H9 (cell line): ENCODE results near the gene MEGF9. TPM values are rescaled to one million over a fixed set of nuclear protein-coding genes. Genes with fewer than 3 reads are reported as not detected.

Experiments
- DNase-seq: peaks from one replicate; pipeline ENCODE4 v3.0.0-alpha.2; 2017
- H2AFZ ChIP-seq: one replicate; pipeline ENCODE4 v1.6.1; 2013; ENCODE audit warnings: mild to moderate bottlenecking, low read length, control low read depth, moderate library complexity
- H2AK5ac ChIP-seq: 2 replicates; pipeline ENCODE4 v1.6.1; 2013; ENCODE audit warnings: low read length, control low read depth, mixed read lengths; ENCODE audit not compliant: insufficient read length
- H2BK120ac ChIP-seq: one replicate; pipeline ENCODE4 v1.6.1; 2013; ENCODE audit warnings: low read depth, mild to moderate bottlenecking, low read length, control low read depth, inconsistent platforms; ENCODE audit not compliant: poor library complexity, severe bottlenecking
- H2BK12ac ChIP-seq: 2 replicates; pipeline ENCODE4 v1.6.1; 2013; ENCODE audit warnings: low read length, control low read depth, mixed read lengths, low read depth; ENCODE audit not compliant: insufficient read length
- H2BK15ac ChIP-seq: 2 replicates; pipeline ENCODE4 v1.6.1; 2013; ENCODE audit warnings: low read depth, low read length, control low read depth
- H2BK20ac ChIP-seq: one replicate; pipeline ENCODE4 v1.6.1; 2013; ENCODE audit warnings: low read depth, mild to moderate bottlenecking, low read length, control low read depth, inconsistent platforms; ENCODE audit not compliant: poor library complexity, severe bottlenecking
- H2BK5ac ChIP-seq: 2 replicates; pipeline ENCODE4 v1.6.1; 2013; ENCODE audit warnings: low read length, control low read depth, mixed read lengths; ENCODE audit not compliant: insufficient read length
- H3K14ac ChIP-seq: 2 replicates; pipeline ENCODE4 v1.6.1; 2013; ENCODE audit warnings: low read length, control low read depth; ENCODE audit not compliant: insufficient read depth
- H3K18ac ChIP-seq: 2 replicates; pipeline ENCODE4 v1.6.1; 2013; ENCODE audit warnings: low read depth, mild to moderate bottlenecking, mixed read lengths, low read length, control low read depth; ENCODE audit not compliant: insufficient read length
- H3K23ac ChIP-seq: 2 replicates; pipeline ENCODE4 v1.6.1; 2013; ENCODE audit warnings: low read length, control low read depth, mixed read lengths, low read depth; ENCODE audit not compliant: insufficient read length
- H3K23me2 ChIP-seq: 2 replicates; pipeline ENCODE4 v1.6.1; 2013; ENCODE audit warnings: low read depth, mild to moderate bottlenecking, mixed read lengths, low read length, control low read depth; ENCODE audit not compliant: insufficient read length, poor library complexity, severe bottlenecking
- H3K27ac ChIP-seq: 2 replicates; pipeline ENCODE4 v1.5.1; 2013; ENCODE audit warnings: low read length, control low read depth, mixed read lengths, low read depth; ENCODE audit not compliant: insufficient read length
- H3K27me3 ChIP-seq: 2 replicates; pipeline ENCODE4 v1.6.1; 2013; ENCODE audit warnings: low read length, control low read depth, inconsistent platforms; ENCODE audit not compliant: insufficient read depth
- H3K4ac ChIP-seq: 2 replicates; pipeline ENCODE4 v1.6.1; 2013; ENCODE audit warnings: low read depth, mild to moderate bottlenecking, control low read depth, inconsistent platforms, low read length, moderate library complexity
- H3K4me1 ChIP-seq: 2 replicates; pipeline ENCODE4 v1.6.1; 2013; ENCODE audit warnings: low read length, control low read depth, inconsistent platforms; ENCODE audit not compliant: insufficient read depth
- H3K4me2 ChIP-seq: 2 replicates; pipeline ENCODE4 v1.6.1; 2013; ENCODE audit warnings: low read length, control low read depth, mixed read lengths; ENCODE audit not compliant: insufficient read length, insufficient read depth
- H3K56ac ChIP-seq: 2 replicates; pipeline ENCODE4 v1.6.1; 2013; ENCODE audit warnings: low read depth, mild to moderate bottlenecking, mixed read lengths, low read length, control low read depth; ENCODE audit not compliant: insufficient read length
- H3K79me1 ChIP-seq: 2 replicates; pipeline ENCODE4 v1.6.1; 2013; ENCODE audit warnings: low read depth, mild to moderate bottlenecking, moderate library complexity, low read length, control low read depth, inconsistent platforms; ENCODE audit not compliant: insufficient read depth, poor library complexity, severe bottlenecking
- H3K79me2 ChIP-seq: 2 replicates; pipeline ENCODE4 v1.6.1; 2013; ENCODE audit warnings: low read length, control low read depth, inconsistent platforms; ENCODE audit not compliant: insufficient read depth
- H3K9ac ChIP-seq: 2 replicates; pipeline ENCODE4 v1.6.1; 2013; ENCODE audit warnings: low read length, control low read depth, mixed read lengths; ENCODE audit not compliant: insufficient read length; ENCODE audit errors: extremely low read depth
- H3K9me3 ChIP-seq: one replicate; pipeline ENCODE4 v1.6.1; 2013; ENCODE audit warnings: low read depth, low read length, inconsistent platforms; ENCODE audit not compliant: control insufficient read depth
- H3T11ph ChIP-seq: one replicate; pipeline ENCODE4 v1.6.1; 2013; ENCODE audit warnings: mild to moderate bottlenecking, low read length, control low read depth, inconsistent platforms
- H4K20me1 ChIP-seq: one replicate; pipeline ENCODE4 v1.6.1; 2013; ENCODE audit not compliant: control insufficient read depth, insufficient read length, insufficient read depth
- H4K5ac ChIP-seq: 2 replicates; pipeline ENCODE4 v1.6.1; 2013; ENCODE audit warnings: low read depth, mild to moderate bottlenecking, mixed read lengths, low read length, control low read depth; ENCODE audit not compliant: insufficient read length
- H4K8ac ChIP-seq: replicated peaks from 2 replicates; pipeline ENCODE4 v1.6.1; 2013; ENCODE audit warnings: low read length, control low read depth, mixed read lengths, low read depth; ENCODE audit not compliant: insufficient read length
- H4K91ac ChIP-seq: 2 replicates; pipeline ENCODE4 v1.6.1; 2013; ENCODE audit warnings: low read depth, mild to moderate bottlenecking, moderate library complexity, mixed read lengths, low read length, control low read depth; ENCODE audit not compliant: insufficient read length
- H3K27ac Mint-ChIP-seq, 3 experiments: 2 replicates in 2 of 3; 3 replicates in 1 of 3; pipeline ENCODE4 v1.8.0; 2020 to 2021; ENCODE audit warnings: mixed read lengths in 3 of 3, mild to moderate bottlenecking in 1 of 3, moderate library complexity in 1 of 3
- H3K27me3 Mint-ChIP-seq: 2 replicates; pipeline ENCODE4 v1.8.0; 2021; ENCODE audit warnings: low read depth, mild to moderate bottlenecking, moderate library complexity, mixed read lengths
- H3K36me3 Mint-ChIP-seq, 3 experiments: 2 replicates in 2 of 3; 3 replicates in 1 of 3; pipeline ENCODE4 v1.8.0; 2020 to 2021; ENCODE audit warnings: low read depth in 3 of 3, mixed read lengths in 3 of 3; ENCODE audit not compliant: insufficient read depth in 1 of 3
- H3K4me1 Mint-ChIP-seq, 2 experiments: 2 replicates each; pipeline ENCODE4 v1.8.0; 2020; ENCODE audit warnings: mixed read lengths in 2 of 2
- H3K4me3 Mint-ChIP-seq, 2 experiments: 2 replicates in 1 of 2; 3 replicates in 1 of 2; pipeline ENCODE4 v1.8.0; 2020 to 2021; ENCODE audit warnings: mild to moderate bottlenecking in 2 of 2, mixed read lengths in 2 of 2, moderate library complexity in 1 of 2
- H3K9me3 Mint-ChIP-seq, 2 experiments: 2 replicates in 1 of 2; 3 replicates in 1 of 2; pipeline ENCODE4 v1.8.0; 2020; ENCODE audit warnings: mild to moderate bottlenecking in 2 of 2, mixed read lengths in 2 of 2, moderate library complexity in 1 of 2
- CTCF ChIP-seq: fragments of 200-600 bp; sonication (generic); conservative IDR thresholded peaks from 3 replicates; pipeline ENCODE4 v1.8.0; 2021; ENCODE audit warnings: antibody characterized with exemption, mild to moderate bottlenecking
- whole genome bisulfite sequencing: extraction: QIAGEN DNeasy Blood & Tissue Kit; methylation state at CpG from one replicate; pipeline ENCODE4 v1.1.7; 2013; ENCODE audit warnings: missing lambda C conversion rate, low lambda C conversion rate, mixed read lengths; ENCODE audit not compliant: insufficient read length; ENCODE audit errors: extremely low coverage; 5-methylcytosine and 5-hydroxymethylcytosine counted together
- total RNA-seq: library from RNA; stranded (reverse); gene quantifications from 2 replicates; pipeline ENCODE4 v1.2.1, GENCODE V29; 2021

MEGF9 gene
- total RNA-seq, 1 experiment from 2014 or later: 0.94 TPM

GRCh38 chr9:120736881-120737280 is 22.6 kb upstream of the MEGF9 start:
- Histone ChIP-seq H3K27me3 (no peaks in the 10 kb centered on the region), H3T11ph (no peak overlapping the region), H3K18ac (no peak overlapping the region), H2BK15ac (no peak overlapping the region), H2BK5ac (no peak overlapping the region), H3K9ac (no peak overlapping the region), H3K4me1 (no peaks in the 10 kb centered on the region), H3K56ac (no peak overlapping the region), H2BK20ac (no peak overlapping the region), H4K91ac (no peak overlapping the region), H3K79me2 (no peaks in the 10 kb centered on the region), H2AFZ (no peak overlapping the region), H3K79me1 (no peaks in the 10 kb centered on the region), H3K4ac (no peak overlapping the region), H4K5ac (no peak overlapping the region), H2BK12ac (no peak overlapping the region), H3K14ac (no peak overlapping the region), H2AK5ac (no peak overlapping the region), H3K23me2 (no peaks in the 10 kb centered on the region), H3K23ac (no peak overlapping the region), H3K9me3 (no peaks in the 10 kb centered on the region), H2BK120ac (no peak overlapping the region), H3K27ac (no peak overlapping the region), H4K8ac (no peak overlapping the region), H4K20me1 (no peaks in the 10 kb centered on the region), H3K4me2 (no peak overlapping the region)
- no CpG with 5 or more reads among the region's 2 CpGs for WGBS
- H3K9me3 Mint-ChIP-seq: no peaks in the 10 kb centered on the region
- H3K4me3 Mint-ChIP-seq: no peak overlapping the region
- H3K4me1 Mint-ChIP-seq: no peaks in the 10 kb centered on the region
- no peak overlapping the region for H3K27ac Mint-ChIP-seq
- H3K27me3 Mint-ChIP-seq: no peaks in the 10 kb centered on the region; the same call in 1 of the 2 replicates
- no peak for DNase-seq
- no peak for TF ChIP-seq CTCF
- H3K36me3 Mint-ChIP-seq: no peaks in the 10 kb centered on the region
